ENCODE results near the gene RAPH1. TPM values are rescaled to one million over a fixed set of nuclear protein-coding genes. Genes with fewer than 3 reads are reported as not detected.

The RAPH1 gene
- total RNA-seq, 1 donor from 2014 or later, result 30.3 TPM

GRCh38 chr2:203427061-203427460 lies 108.0 kb downstream of the RAPH1 start:
- peaks cover 31% of the 10 kb centered on the region for H3K36me3 Mint-ChIP-seq

GRCh38 chr2:203418271-203418670 lies 116.8 kb downstream of the RAPH1 start:
- Mint-ChIP-seq H3K36me3 (peaks cover 49% of the 10 kb centered on the region), H3K27me3 (ENCODE audit: low read depth) (no peaks in the 10 kb centered on the region), H3K4me1 (no peaks in the 10 kb centered on the region), H3K27ac (no peak overlapping the region), H3K4me3 (no peak overlapping the region), H3K9me3 (peaks cover 8% of the 10 kb centered on the region)
- no peak for DNase-seq (ENCODE audit: low spot score in 2 of 2, unreplicated experiment in 2 of 2)
- no peak for TF ChIP-seq CTCF (IDR thresholded peaks at IDR 0.05; ENCODE audit: unreplicated experiment)

More at GRCh38 chr2:203427061-203427460, 108.0 kb downstream of the RAPH1 start:
- no peak overlapping the region for H3K4me3 Mint-ChIP-seq
- TF ChIP-seq CTCF (IDR thresholded peaks at IDR 0.05; ENCODE audit: unreplicated experiment), result no peak
- no peak overlapping the region for H3K27ac Mint-ChIP-seq
- no peak for DNase-seq (ENCODE audit: low spot score in 2 of 2, unreplicated experiment in 2 of 2)
- no peaks in the 10 kb centered on the region for H3K27me3 Mint-ChIP-seq (ENCODE audit: low read depth)
- H3K9me3 Mint-ChIP-seq, result no peaks in the 10 kb centered on the region
- no peaks in the 10 kb centered on the region for H3K4me1 Mint-ChIP-seq

GRCh38 chr2:203413796-203414195 lies 121.3 kb downstream of the RAPH1 start:
- TF ChIP-seq CTCF (IDR thresholded peaks at IDR 0.05; ENCODE audit: unreplicated experiment), result no peak
- H3K4me1 Mint-ChIP-seq, result no peaks in the 10 kb centered on the region
- DNase-seq (ENCODE audit: low spot score in 2 of 2, unreplicated experiment in 2 of 2), result no peak
- no peaks in the 10 kb centered on the region for H3K27me3 Mint-ChIP-seq (ENCODE audit: low read depth)
- H3K36me3 Mint-ChIP-seq, result peaks cover 49% of the 10 kb centered on the region
- H3K27ac Mint-ChIP-seq, result no peak overlapping the region
- no peak overlapping the region for H3K4me3 Mint-ChIP-seq
- H3K9me3 Mint-ChIP-seq, result peaks cover 8% of the 10 kb centered on the region

GRCh38 chr2:203412546-203413331 lies 122.4 kb downstream of the RAPH1 start:
- Mint-ChIP-seq H3K27ac (no peak overlapping the region), H3K4me1 (no peaks in the 10 kb centered on the region), H3K4me3 (no peak overlapping the region), H3K9me3 (peaks cover 1% of the 10 kb centered on the region), H3K27me3 (ENCODE audit: low read depth) (no peaks in the 10 kb centered on the region), H3K36me3 (peaks cover 41% of the 10 kb centered on the region)
- no peak for DNase-seq (ENCODE audit: low spot score in 2 of 2, unreplicated experiment in 2 of 2)
- no peak for TF ChIP-seq CTCF (IDR thresholded peaks at IDR 0.05; ENCODE audit: unreplicated experiment)

- no peaks in the 10 kb centered on the region for H3K4me1 Mint-ChIP-seq
- no peak for DNase-seq (ENCODE audit: low spot score in 2 of 2, unreplicated experiment in 2 of 2)
- H3K4me3 Mint-ChIP-seq, result no peak overlapping the region
- no peaks in the 10 kb centered on the region for H3K27me3 Mint-ChIP-seq (ENCODE audit: low read depth)
- peak overlapping the region; percentile 31 for H3K27ac Mint-ChIP-seq
- no peaks in the 10 kb centered on the region for H3K9me3 Mint-ChIP-seq
- H3K36me3 Mint-ChIP-seq, result peaks cover 48% of the 10 kb centered on the region
- TF ChIP-seq CTCF (IDR thresholded peaks at IDR 0.05; ENCODE audit: unreplicated experiment), result no peak
These were observed 127.6 kb downstream of the RAPH1 start for GRCh38 chr2:203407496-203407895.

All from mesothelial cell of epicardium (in vitro differentiated cells).